NCI-H2196 treated with DMSO at 0.1 percent for 48 hours (cell line): Measurements from ENCODE around the gene OGFOD2.
"Not testable (repeated sequence)": the region's sequence is repeated elsewhere in the genome, so short reads cannot be mapped to it uniquely, and the experiment has no call there.

Experiments used
- DNase-seq: peaks from one replicate; lab custom pipeline; 2025; ENCODE audit not compliant: unreplicated experiment; lab: John Stamatoyannopoulos, UW

Gene OGFOD2

DNA sequence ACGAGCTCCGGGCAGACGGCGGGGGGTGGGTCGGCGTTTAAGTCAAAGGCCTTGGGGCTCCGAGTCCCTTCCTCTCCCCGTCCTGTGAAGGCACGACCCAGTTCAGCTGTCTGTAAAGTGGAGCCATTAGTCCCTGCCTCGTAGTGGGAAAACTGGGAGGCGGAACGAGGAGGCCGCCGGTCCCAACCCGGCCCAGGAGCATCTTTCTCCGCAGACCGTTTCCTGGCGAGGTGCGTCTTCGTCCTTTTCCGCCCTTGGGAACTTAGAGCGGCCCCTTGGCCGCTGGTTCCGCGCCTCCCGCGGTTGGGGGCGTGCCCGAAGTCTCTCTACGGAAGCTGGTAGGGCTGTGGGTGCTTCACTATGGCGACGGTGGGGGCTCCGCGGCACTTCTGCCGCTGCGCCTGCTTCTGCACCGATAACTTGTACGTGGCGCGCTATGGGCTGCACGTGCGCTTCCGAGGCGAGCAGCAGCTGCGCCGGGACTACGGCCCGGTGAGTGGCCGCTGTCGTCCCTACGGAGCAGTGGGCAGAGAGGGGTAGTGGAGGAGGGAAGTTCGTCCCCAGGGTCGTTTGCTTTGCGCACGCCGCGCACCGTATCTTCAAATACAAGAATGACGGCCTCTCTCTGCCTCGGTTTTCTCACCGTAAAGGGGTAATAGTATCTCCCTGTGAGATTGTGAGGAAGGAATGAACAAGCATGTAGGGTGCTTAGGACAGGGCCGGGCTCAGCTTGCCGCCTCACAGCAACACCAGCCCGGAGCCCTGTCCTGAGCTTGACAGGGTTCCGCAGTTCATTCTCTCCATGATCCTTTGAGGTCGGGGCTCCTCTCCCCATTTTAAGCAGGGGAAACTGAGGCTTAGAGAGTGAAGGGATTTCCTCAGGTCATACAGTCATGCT is at the start of gene OGFOD2:
OGFOD2 (plus strand) TSS at position 353 of the 898 bp plus-strand sequence; CDS start at position 361, 8 bp downstream.
- peak; percentile 86 for DNase-seq

DNA sequence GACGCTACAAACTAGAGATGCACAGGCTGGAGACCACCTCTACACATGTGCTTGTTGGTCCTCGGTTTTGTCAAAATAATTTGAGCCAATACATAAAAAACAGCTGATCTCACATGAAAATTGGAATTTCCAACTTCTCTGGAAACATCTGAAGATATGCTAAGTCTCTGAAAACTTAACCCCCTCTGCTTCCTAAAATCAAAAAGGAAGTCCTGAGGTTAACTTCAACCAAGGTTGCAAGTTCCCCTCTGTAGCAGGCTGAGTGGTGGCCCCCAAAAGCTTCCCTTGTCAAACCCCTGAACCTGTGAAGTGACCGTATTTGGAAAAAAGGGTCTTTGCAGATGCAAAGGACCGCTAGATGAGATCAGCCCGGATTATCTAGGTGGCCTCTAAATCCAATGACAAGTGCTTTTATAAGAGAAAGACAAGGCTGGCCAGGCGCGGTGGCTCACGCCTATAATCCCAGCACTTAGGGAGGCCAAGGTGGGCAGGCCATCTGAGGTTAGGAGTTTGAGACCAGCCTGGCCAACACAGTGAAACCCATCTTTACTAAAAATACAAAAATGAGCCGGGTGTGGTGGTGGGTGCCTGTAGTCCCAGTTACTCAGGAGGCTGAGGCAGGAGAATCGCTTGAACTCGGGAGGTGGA is 47.2 kb upstream of the OGFOD2 start:
- no peak for DNase-seq

DNA sequence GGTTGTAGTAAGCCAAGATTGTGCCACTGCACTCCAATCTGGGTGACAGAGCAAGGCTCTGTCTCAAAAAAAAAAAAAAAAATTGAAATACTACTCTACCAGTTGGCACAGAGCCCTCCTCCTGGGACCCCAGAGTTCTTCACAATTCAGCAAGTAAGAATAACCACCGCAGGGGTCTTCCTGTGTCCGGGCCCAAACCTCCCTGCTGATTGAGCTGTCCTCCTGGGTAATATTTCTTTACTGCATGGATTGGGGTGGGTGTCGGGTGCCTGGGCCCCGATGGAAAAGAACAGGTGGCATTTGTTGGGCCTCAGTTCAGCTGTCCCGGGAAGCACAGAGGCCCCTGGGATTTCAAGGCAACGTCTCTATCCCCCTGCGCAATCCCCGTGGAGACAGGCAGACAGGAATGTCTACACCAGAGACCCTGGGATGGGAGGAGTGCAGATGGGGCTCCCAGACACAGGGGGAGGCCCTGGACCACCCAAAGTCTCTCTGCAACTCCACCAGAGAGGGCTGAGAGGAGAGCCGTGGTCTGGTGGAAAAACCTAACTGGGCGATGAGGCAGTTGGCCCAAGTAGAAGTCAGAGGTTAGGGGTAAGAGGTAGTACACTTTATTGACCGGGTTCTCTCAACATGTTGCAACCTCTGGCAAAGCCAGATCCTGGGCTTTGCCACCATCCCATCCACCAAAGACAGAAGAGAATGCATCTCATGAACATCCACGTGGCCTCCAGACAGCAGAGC is 46.5 kb upstream of the OGFOD2 start:
- no peak for DNase-seq

DNA sequence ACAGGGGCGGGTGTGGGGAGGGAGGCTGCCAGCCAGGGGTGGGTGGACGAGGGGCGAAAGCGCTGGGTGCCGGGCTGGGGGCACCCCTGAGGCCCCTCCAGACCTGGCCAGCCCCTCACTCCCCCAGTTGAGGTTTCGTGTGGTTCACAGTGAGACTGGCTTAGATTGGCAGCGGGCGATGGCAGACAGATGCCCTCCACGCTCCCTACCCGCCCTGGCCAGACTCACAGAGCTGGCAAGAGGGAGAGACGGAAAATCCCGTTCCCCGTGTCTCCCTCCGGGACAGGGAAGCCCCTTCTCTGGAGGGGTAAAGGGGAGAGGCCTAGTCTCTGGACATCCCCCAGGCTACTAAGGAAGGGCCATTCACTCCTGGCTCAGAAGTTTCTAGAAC is 45.9 kb upstream of the OGFOD2 start:
- DNase-seq, result no peak

DNA sequence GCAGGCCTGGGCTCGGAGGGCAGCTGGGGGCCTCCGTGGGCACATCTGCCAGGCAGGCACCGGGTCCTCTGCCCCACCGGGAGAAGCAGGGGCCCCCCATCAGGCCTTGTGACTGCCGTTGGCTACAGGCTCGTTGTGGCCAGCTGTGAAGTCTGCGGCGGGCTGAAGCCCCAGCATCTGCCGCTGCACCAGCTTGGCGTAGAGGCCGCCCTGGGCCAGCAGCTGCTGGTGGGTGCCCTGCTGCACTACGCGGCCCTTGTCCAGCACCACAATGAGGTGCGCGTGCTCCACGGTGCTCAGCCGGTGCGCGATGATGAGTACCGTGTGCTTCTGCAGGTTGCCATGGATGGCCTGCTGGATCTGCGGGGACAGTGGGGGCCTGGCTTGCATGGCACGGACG is 45.2 kb upstream of the OGFOD2 start:
- no peak for DNase-seq

DNA sequence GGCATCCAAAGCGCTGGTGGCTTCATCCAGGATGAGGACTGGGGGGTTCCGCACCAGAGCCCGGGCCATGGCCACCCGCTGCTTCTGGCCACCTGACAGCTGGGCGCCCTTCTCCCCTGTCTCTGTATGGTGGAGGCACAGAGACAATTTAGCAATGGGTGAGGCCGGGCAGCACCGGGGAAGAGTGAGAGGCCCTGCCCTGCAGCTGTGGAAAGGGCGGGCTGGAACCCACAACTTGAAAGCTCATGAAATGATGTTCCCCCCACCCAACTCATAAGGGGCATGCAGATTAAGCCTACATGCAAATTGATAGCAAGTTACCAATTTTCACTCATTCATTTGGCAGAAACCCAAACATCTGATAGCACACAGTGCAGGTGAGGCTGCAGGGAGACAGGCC is 42.8 kb upstream of the OGFOD2 start:
- no peak for DNase-seq

DNA sequence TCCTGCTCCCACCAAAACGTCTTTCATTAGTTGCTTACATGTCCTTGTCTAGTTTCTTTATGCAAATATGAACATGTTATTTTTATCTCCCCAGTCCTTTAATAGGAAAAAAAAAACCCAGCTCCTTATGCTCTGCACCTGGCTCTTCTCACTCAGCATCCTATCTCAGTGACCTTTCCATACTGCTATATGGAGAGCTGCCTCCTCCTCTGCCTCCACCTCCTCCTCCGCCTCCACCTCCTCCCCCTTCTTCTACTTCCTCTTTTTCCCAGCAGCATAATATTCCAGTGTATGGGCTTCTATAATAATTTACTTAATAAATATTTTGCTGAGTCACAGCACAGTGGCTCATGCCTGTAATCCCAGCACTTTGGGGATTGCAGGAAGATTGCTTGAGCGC is 40.3 kb upstream of the OGFOD2 start:
- no peak for DNase-seq

DNA sequence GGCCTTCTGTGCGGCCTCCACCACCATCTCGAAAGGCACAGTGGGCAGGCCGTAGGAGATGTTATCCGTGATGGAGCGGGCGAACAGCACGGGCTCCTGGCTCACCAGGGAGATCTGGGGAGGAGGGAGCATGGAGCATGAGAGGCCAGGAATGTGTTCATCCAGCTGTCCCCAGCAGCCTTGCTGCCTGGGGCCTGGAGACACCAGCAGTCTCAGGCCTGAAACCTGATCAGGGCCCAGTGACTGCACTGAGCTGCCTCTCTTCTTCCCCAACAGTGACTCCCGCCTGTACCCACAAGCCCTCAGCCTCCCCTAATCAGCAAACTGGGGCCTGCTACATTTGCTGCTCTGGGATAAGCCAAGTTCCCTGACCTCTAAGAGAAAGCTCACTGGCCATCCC is 39.7 kb upstream of the OGFOD2 start:
- no peak for DNase-seq

DNA sequence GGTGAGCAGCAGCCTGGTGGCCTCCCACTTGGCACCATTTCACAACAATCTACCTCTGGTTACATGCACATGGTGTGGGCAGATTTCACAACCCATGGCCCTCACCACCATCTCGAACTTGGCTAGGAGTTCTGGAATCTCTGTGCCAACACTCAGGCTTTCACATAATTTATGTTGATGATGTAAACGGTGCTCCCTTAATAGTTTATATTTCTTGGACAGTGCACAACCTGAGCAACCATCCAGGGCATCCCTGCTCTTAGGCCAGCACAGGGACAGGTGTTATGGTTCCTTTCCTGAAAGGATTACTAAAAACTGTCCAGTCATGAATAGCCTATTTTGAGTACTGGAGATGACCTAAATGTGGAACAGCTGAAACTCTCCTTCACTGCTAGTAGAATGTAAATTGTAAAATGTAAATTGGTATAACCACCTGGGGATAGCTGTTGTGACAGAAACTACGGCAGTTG is 37.4 kb upstream of the OGFOD2 start:
- no peak for DNase-seq

DNA sequence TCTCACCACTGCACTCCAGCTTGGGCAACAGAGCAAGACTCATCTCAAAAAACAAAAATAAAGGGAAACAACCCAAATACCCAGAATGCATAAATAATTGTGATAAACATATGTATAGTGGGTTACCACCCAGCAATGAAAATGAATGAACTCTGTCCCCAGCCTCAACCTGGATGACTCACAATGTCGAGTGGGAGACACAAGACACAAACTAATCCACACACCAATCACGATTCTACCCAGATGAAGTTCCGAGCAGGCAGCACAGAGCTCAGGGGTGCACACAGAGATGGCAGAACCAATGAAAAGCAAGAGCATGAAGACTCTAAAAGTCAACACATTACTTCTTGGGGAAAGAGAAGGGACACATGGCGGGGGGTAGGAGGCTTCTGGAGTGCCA is 35.9 kb upstream of the OGFOD2 start:
- no peak for DNase-seq

DNA sequence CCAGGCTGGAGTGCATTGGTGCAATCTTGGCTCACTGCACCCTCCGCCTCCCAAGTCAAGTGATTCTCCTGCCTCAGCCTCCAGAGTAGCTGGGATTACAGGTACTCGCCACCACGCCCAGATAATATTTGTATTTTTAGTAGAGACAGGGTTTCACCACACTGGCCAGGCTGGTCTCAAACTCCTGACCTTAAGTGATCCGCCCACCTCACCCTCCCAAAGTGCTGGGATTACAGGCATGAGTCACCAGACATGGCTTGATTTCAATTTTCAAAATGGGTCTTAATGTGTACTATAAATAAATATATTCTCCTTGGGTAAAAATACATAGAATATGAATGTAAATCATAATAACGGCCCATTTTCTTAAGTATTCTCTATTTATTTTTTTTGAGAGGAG is 33.7 kb upstream of the OGFOD2 start:
- DNase-seq, result not testable (repeated sequence)

DNA sequence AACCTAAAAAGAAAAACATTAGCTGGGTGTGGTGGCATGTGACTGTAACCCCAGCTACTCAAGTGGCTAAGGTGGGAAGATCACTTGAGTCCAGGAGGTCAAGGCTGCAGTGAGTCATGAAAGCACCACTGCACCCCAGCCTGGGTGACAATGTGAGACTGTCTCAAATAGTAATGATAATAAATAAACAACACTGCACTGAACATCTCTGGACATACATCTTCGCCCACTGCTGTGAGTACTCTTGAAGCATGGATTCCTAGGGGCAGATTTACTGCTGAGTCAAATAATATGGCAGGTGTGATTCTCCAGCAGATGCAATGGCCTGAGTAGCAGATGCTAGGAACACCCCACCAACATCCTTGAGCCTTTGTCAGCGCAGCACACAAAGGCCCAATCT is 32.4 kb upstream of the OGFOD2 start:
- DNase-seq, result no peak

DNA sequence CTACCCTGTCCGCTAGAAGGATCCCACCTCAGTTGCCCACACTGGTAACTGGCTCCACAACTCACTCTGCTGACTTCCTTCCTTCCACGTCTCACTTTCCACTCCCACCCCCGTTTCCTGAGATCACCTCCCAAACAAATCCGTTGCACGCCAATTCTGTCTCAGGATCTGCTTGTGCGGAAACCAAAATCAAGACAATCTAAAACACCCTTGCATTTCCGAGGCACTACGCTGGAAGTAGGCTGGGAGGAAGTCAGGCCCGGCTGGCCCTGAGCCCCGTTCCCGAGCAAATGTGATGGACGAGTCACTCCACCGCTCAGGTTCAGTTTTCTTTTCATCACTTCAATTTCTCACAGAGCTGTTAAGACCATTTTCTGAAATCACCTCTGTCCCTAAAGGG is 31.8 kb upstream of the OGFOD2 start:
- no peak for DNase-seq

DNA sequence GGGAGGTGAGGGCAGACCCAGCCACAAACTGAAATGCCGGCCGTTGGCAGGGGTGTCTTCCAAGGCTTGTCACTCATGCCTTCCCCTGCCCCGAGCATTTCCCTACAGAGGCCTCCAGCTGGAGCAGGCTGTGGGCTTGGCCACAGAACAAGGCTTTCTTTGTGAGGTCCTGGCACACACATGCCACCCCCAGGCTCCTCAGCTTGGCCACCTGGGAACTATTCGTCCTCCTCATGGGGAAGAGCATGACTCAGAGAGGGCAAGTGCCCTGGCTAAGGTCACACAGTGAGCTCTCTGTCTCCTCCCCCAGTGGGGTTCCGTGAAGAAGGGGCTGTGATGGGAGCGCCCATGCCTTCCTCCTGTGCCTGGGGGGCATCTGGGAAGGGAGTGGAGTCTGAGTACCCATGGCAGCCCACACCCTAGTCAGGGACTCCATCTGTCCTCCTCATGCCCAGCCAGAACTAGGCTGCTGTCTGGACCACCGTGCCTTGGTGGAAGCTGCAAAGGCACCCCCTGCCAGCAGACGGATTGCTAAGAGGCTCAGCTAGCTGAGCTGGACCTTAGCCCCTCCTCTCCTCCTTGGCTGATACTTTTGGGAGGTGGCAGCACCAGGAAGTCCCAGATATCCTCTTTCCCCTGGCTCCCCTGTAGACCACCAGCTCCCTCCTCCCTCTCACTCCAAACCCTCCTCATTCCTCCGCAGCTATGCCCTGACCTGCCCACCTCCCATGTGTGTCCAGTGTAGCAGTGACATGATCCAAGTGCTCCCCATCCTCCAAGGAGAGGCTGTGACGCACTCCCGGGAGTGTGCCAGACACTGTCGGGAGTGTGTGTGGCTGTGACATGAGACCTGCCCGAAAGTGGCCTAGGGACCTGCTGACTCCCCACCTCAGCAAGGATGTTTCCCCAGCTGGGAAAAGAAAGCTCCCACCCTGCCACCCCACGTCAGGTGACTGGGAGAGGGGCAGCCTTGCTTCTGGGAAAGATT is 30.1 kb upstream of the OGFOD2 start:
- no peak for DNase-seq

DNA sequence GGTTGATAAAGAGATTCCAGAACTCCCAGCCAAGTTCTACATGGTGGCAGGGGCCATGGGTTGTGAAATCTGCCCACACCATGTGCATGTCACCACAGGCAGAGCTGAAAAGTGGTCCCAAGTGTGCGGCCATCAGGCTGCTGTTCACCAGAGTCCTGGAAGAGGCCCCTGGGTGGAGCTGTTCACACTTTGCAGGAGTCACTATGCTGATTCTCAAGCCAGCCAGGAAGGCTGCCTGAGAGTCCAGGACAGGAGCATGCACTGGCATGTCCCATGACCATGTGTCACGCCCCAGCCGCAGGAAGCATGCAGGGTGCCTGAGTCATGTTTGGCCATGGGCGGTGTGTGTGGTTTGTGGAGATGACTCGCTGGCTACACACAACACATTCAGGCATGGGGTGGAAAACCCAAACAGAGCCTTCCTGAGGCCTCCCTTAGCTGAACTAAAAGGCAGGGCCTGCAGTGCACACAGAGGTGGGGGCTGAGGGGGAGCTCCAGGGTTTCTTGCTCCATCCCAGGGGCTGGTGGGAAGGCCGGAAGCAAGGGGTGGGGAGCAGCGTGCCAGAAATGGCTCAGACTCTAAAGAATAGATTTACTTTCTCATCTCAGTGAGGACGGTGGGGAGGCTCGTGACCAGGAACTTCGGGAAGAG is 28.2 kb upstream of the OGFOD2 start:
- DNase-seq, result no peak

DNA sequence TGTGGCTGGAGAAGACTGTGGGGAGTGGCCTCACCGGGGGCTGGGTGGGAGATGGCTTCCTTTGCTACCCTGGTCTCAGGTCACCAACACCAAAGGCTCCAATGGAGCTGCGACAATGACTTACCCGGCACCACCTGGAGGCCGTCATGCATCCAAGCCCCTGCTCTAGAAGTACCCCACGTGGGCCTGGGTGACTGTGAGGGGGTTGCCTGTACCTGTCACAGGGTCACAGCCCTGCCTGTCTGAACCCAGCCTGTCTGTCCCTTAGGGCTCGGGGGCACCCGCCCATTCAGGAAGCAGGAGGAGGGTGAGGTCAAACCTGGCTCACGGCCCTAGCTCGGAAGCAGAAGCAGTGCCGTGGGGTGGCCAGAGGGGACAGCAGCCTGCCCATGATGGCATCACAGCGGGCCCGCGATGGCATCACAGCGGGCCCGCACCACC is 27.7 kb upstream of the OGFOD2 start:
- DNase-seq, result no peak

DNA sequence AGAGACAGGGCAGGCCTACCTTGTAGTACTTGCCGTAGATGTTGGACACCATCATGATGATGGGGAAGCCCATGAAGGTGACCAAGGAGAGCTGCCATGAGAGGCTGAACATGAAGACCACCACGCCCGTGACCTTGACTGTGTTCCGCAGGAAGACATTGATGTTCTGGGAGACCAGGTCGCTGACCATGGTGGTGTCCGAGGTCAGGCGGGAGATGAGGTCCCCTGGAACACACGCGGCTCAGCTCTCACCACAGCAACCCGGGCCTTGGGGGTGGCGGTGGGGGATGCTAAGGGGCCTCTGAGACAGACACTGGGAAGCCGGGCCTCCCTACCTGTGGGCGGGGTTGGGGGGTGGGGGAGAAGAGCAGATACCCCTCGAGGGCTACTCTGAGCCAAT is 26.4 kb upstream of the OGFOD2 start:
- no peak for DNase-seq

DNA sequence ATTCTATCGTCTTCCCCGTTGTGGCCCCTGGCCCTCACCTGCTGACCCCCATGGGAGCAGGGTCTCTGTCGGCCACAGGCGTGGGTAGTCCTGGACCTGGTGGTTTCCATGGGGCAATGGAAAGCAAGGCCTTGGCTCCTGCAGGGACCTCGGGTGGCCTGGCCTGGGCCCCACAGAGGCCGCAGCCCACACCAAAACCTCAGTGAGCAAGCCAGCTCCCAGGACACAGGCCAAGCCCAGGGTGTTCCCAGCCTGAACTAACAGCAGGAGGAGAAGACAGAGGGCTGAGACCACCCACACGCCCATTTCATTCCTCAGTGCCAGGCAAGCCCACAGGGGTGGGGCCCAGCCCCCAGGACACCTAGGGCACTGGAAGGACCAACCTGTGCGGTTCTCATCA is 25.6 kb upstream of the OGFOD2 start:
- no peak for DNase-seq

DNA sequence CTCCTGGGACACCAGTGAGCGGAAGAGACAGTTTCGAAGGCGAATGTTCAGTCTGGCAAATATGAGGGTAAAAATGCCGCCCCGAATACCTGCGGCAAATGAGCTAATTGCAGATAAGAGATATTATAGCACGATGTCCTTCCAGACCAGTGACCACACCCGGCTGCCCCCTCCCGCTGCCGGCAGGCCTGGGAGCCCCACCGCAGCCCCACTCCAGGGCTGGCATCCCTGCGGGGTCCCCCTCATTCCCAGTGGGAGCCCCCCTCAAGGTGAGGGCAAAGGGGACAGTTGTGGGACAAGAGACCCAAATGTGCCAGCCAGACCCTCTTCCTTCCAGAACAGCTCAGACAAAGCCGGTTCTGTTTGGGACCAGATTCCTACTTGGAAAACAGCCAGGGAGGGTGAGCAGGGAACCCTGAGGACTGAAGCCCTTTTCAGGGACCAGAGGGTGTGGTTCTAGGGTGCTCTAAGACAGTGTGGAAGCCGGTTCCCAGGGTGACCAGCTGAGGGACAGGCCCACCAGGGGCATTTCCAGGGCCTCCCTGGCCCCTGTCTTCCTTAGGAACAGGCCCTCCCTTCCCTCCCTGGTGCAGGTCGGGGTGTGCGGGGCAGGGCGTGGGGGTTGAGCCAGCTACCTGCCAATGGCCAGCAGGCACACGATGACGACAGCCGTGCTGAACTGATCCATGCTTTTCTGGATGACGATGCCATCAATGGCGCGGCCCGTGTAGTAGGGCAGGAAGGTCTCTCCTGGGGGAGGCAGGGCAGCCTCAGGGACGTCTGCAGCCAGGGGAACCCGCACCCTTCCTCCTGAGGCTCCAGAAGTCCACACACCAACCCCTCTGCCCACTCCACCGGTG is 25.0 kb upstream of the OGFOD2 start:
- DNase-seq, result no peak
